ENCODE data around the gene RRP36.
A peak's percentile ranks its signal among the peaks of the same experiment; 100 is the strongest.

RRP36 gene

GRCh38 chr6:43050981-43051380, 29.6 kb downstream of the RRP36 start:
- DNase-seq (ENCODE audit: low spot score) = no peak
- TF ChIP-seq CTCF (IDR thresholded peaks at IDR 0.05; ENCODE audit: extremely low read depth, missing control alignments) = no peak

GRCh38 chr6:43052225-43052841, 30.9 kb downstream of the RRP36 start:
- no peak for DNase-seq (ENCODE audit: low spot score)
- no peak for TF ChIP-seq CTCF (IDR thresholded peaks at IDR 0.05; ENCODE audit: extremely low read depth, missing control alignments)

- no peak for TF ChIP-seq CTCF (IDR thresholded peaks at IDR 0.05; ENCODE audit: extremely low read depth, missing control alignments)
- peak; percentile 41 for DNase-seq (ENCODE audit: low spot score)
Observed at GRCh38 chr6:43052842-43053544, 31.6 kb downstream of the RRP36 start.

GRCh38 chr6:43053545-43054205, 32.3 kb downstream of the RRP36 start, which contains the start of gene CUL7:
TSS of gene CUL7 (minus strand) at chr6:43053851. CDS start at chr6:43052788, 1,063 bp downstream.
- DNase-seq (ENCODE audit: low spot score) = peak; percentile 96
- no peak for TF ChIP-seq CTCF (IDR thresholded peaks at IDR 0.05; ENCODE audit: extremely low read depth, missing control alignments)

- no peak for DNase-seq (ENCODE audit: low spot score)
Observed at GRCh38 chr6:43054206-43054943, 33.0 kb downstream of the RRP36 start.

GRCh38 chr6:43055966-43056365, 34.5 kb downstream of the RRP36 start:
- TF ChIP-seq CTCF (IDR thresholded peaks at IDR 0.05; ENCODE audit: extremely low read depth, missing control alignments) = no peak
- no peak for DNase-seq (ENCODE audit: low spot score)

More at GRCh38 chr6:43054206-43054943, 33.0 kb downstream of the RRP36 start:
- TF ChIP-seq CTCF (IDR thresholded peaks at IDR 0.05; ENCODE audit: extremely low read depth, missing control alignments) = no peak
